Sigmoid colon (tissue), 7 donors: ENCODE results near the gene C4orf33. TPM values are rescaled to one million over a fixed set of nuclear protein-coding genes. Genes with fewer than 3 reads are reported as not detected.

Experiments used
- DNase-seq: peaks from one replicate; pipeline ENCODE4 v3.0.0-alpha.2; 2019
- H3K27ac ChIP-seq, 4 donors: fragments of 200-600 bp; sonication (generic); one replicate each; pipeline ENCODE4 v1.5.1; 2016 to 2019; ENCODE audit warnings: mild to moderate bottlenecking in 1 of 4
- H3K27me3 ChIP-seq, 3 donors: fragments of 200-600 bp; sonication (generic); one replicate each; pipeline ENCODE4 v1.5.1; 2019; ENCODE audit warnings: mild to moderate bottlenecking in 1 of 3
- H3K36me3 ChIP-seq, 4 donors: fragments of 200-600 bp; sonication (generic); one replicate each; pipeline ENCODE4 v1.5.1; 2016 to 2019
- H3K4me1 ChIP-seq, 4 donors: fragments of 200-600 bp; sonication (generic); one replicate each; pipeline ENCODE4 v1.5.1; 2017 to 2019
- H3K4me3 ChIP-seq, 4 donors: fragments of 200-600 bp; sonication (generic); one replicate each; pipeline ENCODE4 v1.5.1; 2017 to 2019; ENCODE audit warnings: mild to moderate bottlenecking in 2 of 4, moderate library complexity in 1 of 4
- H3K9me3 ChIP-seq, 4 donors: fragments of 200-600 bp in 3 of 4; sonication (generic) in 3 of 4; one replicate each; pipeline versions ENCODE4 v1.5.1 to v1.6.1; 2013 to 2019
- CTCF ChIP-seq, 4 experiments: fragments of 450-650 bp in 3 of 4; fragments of 200-600 bp in 1 of 4; IDR thresholded peaks; one replicate each; pipeline ENCODE4 v1.5.1; 2016 to 2019; ENCODE audit warnings: antibody characterized with exemption in 4 of 4, mild to moderate bottlenecking in 3 of 4, moderate library complexity in 2 of 4
- EP300 ChIP-seq, 4 donors: sonication (generic); formaldehyde crosslinking; IDR thresholded peaks; one replicate each; pipeline ENCODE4 v1.6.1; 2017; ENCODE audit warnings: antibody characterized with exemption in 4 of 4
- POLR2A ChIP-seq, 2 donors: fragments of 450-650 bp; IDR thresholded peaks; one replicate each; pipeline ENCODE4 v1.6.1; 2016; ENCODE audit warnings: antibody characterized with exemption in 2 of 2, mild to moderate bottlenecking in 2 of 2, moderate library complexity in 2 of 2
- POLR2AphosphoS5 ChIP-seq, 4 donors: sonication (generic); formaldehyde crosslinking; IDR thresholded peaks; one replicate each; pipeline ENCODE4 v1.6.1; 2017; ENCODE audit warnings: antibody characterized with exemption in 4 of 4
- WGBS, 2 donors: extraction: QIAGEN DNeasy Blood & Tissue Kit; methylation state at CpG; one replicate each; pipeline ENCODE4 v1.1.7; 2013; 5-methylcytosine and 5-hydroxymethylcytosine counted together
- intact Hi-C: fragments of 100-400 bp; cut with DNase I; formaldehyde crosslinking; loops from one replicate; pipeline ENCODE4 v1.15.1; 2023
- polyA plus RNA-seq, 3 donors: library from polyadenylated mRNA; stranded (reverse); fragments of 200-250 nt; gene quantifications; one replicate each; pipeline ENCODE4 v1.2.3, GENCODE V29; 2013
- total RNA-seq, 4 donors: library from RNA; depleted of rRNA; stranded (reverse); fragments of >200 nt; gene quantifications; one replicate each; pipeline ENCODE4 v1.1.0, GENCODE V29; 2016
- donor health status: healthy with polysubstance abuse.
- donor health status: Bipolar disorder and iron deficiency.
- donor health status: healthy.

The C4orf33 gene
- total and polyA plus RNA-seq, 7 donors = 3.9 to 37.2 (median 10.7) TPM

DNA sequence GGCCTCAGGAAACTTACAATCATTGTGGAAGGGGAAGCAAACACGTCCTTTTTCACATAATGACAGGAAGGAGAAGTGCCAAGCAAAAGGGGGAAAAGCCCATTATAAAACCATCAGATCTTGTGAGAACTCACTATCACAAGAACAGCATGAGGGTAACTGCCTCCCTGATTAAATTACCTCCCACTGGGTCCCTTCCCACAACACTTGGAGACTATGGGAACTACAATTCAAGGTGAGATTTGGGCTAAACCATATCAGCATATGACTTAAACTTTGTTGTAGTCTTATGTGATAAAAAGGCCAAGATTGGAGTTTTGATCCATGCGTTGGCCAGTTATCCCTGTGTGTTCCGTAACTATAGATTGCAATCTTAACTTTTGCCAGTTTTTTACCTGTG lies 68.3 kb downstream of the C4orf33 start:
- no peaks in the 10 kb centered on the region for H3K27me3 ChIP-seq
- intact Hi-C loops = no loop called here
- 69 to 78% methylated on average over 3 of the region's 3 CpGs for WGBS, 2 donors

More for the DNA sequence above, 68.3 kb downstream of the C4orf33 start:
- H3K4me1 ChIP-seq = no peaks in the 10 kb centered on the region
- no peaks in the 10 kb centered on the region for H3K36me3 ChIP-seq
- no peak overlapping the region for H3K4me3 ChIP-seq
- H3K9me3 ChIP-seq = no peaks in the 10 kb centered on the region
- DNase-seq = no peak
- no peak for TF ChIP-seq CTCF (IDR thresholded peaks at IDR 0.05)
- no peak for TF ChIP-seq EP300 (IDR thresholded peaks at IDR 0.05)
- no peak for TF ChIP-seq POLR2AphosphoS5 (IDR thresholded peaks at IDR 0.05)
- no peak for TF ChIP-seq POLR2A (IDR thresholded peaks at IDR 0.05)
- H3K27ac ChIP-seq = no peak overlapping the region

Other genes with a start within 250 kb of the C4orf33 start
- 10 to 100 TPM in 3 of 4 donors, 1 to 10 TPM in 1; 9.9 to 18.8 (median 14.0) TPM for gene SCLT1, start 2.6 kb upstream of the C4orf33 start, total RNA-seq
- 1 to 10 TPM; 3.0 to 6.4 (median 4.9) TPM for gene SCLT1, start 2.6 kb upstream of the C4orf33 start, polyA plus RNA-seq